ENCODE data around the gene TRIM67.

DNA sequence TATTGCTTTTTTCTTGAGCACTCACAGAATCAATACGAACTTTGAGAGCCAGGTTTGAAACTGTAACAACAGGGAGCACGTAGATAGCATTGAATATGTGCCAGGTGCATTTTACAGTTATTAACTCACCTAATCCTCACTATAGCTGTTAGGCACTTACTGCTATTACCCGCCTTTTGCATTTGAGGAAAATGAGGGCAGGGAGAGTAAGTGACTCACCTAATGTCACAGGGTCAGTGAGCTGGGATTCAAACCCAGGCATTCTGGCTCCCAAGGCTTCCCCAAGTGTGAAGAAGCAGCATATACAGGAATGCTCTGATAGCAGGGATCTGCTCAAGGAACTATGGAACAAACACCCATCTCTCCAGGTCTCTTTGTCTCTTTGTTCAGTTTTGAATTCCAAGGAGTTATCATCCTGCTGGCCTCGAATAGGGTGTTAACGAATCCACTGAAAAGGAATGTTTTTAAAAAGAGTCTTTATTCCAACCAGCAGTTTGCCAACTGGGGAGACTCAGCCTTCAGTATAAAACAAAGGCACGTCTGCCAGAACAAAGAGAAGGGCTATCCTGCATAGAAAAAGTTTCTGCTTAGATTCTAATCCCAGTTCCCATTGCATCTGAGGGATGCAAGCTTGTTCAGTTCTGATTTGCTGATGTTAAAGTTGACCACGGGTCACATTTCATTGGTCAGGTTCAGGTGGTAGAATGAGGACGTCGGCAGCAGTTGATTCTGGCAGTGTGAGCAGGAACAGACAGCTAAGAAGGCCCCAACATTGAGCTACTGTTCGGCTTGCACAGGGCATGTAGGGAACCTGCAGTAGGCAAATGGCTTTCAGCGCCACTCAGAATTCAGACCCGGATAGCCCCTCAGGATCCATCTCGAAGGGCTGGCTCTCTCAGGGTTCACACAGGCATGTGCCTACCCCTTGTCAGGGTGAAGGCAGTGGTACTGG is 22.1 kb downstream of the TRIM67 start:
- TF ChIP-seq POLR2A (IDR thresholded peaks at IDR 0.05) (no peak), CTCF (IDR thresholded peaks at IDR 0.05) (no peak), POLR2AphosphoS5 (IDR thresholded peaks at IDR 0.05) (no peak), EP300 (IDR thresholded peaks at IDR 0.05) (no peak)
